T-helper 2 cell treated with Interferon-gamma antibody and Interleukin-4, amounts not matched to agents 5 μg/mL and 100 μg/mL, for 36 hours (primary cell): ENCODE data around the gene TGFB1.
"Not testable (repeated sequence)": the region's sequence is repeated elsewhere in the genome, so short reads cannot be mapped to it uniquely, and the experiment has no call there.

ENCODE experiments used
- DNase-seq: peaks from one replicate; pipeline ENCODE4 v3.0.0; 2021; ENCODE audit warnings: low spot score
- H3K27ac Mint-ChIP-seq: one replicate; pipeline ENCODE4 v1.8.0; 2021; ENCODE audit warnings: mild to moderate bottlenecking, mixed read lengths
- H3K27me3 Mint-ChIP-seq: one replicate; pipeline ENCODE4 v1.8.0; 2021; ENCODE audit warnings: low read depth, mixed read lengths
- H3K36me3 Mint-ChIP-seq: one replicate; pipeline ENCODE4 v1.8.0; 2021; ENCODE audit warnings: low read depth, mixed read lengths
- H3K4me1 Mint-ChIP-seq: one replicate; pipeline ENCODE4 v1.8.0; 2021; ENCODE audit warnings: low read depth, mixed read lengths
- H3K4me3 Mint-ChIP-seq: one replicate; pipeline ENCODE4 v1.8.0; 2022; ENCODE audit warnings: mild to moderate bottlenecking, moderate library complexity, mixed read lengths
- H3K9me3 Mint-ChIP-seq: one replicate; pipeline ENCODE4 v1.8.0; 2021; ENCODE audit warnings: mixed read lengths

TGFB1 gene

GRCh38 chr19:41302624-41303351, 50.9 kb downstream of the TGFB1 start:
- peaks cover 92% of the 10 kb centered on the region for H3K36me3 Mint-ChIP-seq
- H3K9me3 Mint-ChIP-seq, result no peaks in the 10 kb centered on the region
- peak overlapping the region; percentile 84 for H3K4me3 Mint-ChIP-seq
- no peaks in the 10 kb centered on the region for H3K27me3 Mint-ChIP-seq
- DNase-seq, result peak; percentile 76
- H3K4me1 Mint-ChIP-seq, result peaks cover 76% of the 10 kb centered on the region
- peak overlapping the region; percentile 96 for H3K27ac Mint-ChIP-seq

- no peak for DNase-seq
- Mint-ChIP-seq H3K4me1 (peaks cover 77% of the 10 kb centered on the region), H3K27ac (peak overlapping the region; percentile 54), H3K4me3 (no peak overlapping the region), H3K36me3 (peaks cover 91% of the 10 kb centered on the region), H3K27me3 (no peaks in the 10 kb centered on the region), H3K9me3 (no peaks in the 10 kb centered on the region)
Observed at GRCh38 chr19:41300555-41300954, 53.2 kb downstream of the TGFB1 start.

- no peak overlapping the region for H3K4me3 Mint-ChIP-seq
- no peaks in the 10 kb centered on the region for H3K9me3 Mint-ChIP-seq
- H3K36me3 Mint-ChIP-seq, result peaks cover 91% of the 10 kb centered on the region
- DNase-seq, result no peak
- peaks cover 76% of the 10 kb centered on the region for H3K4me1 Mint-ChIP-seq
- no peaks in the 10 kb centered on the region for H3K27me3 Mint-ChIP-seq
- H3K27ac Mint-ChIP-seq, result peak overlapping the region; percentile 76
Observed at GRCh38 chr19:41299755-41300089, 54.0 kb downstream of the TGFB1 start.

DNA sequence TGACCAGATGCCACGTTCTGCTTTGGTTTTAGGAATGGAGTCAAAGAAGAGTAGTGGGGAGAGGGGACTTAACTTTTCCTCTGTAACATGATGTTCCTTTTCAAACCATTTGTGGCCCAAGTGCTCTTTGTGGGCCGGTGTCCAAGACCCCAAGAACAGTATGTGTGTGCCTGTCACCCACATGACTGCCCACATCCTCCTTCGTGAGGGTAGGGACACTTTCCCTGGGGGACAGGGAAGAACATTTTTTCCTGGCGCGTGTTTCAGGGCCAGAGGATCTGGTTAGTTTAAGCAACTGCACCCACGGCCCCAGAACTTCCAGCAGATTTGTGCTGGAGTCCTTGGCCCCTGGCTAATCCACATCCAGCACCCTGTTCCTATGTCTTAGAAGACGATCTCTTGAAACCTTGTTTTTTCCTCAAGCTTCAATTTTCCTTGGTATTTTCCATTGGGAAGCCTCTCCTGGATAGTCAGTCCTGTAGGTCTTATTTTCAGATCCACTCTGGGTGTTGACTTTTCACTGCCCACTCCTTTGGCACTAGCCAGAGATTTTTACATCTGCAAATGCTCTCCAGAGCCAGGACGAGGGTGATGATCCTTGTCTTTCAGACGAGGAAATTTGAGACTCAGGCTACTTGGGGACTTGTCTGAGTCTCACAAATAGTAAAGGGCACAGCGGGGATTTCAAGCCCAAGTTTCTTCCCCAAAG, 54.5 kb downstream of the TGFB1 start:
- no peak overlapping the region for H3K4me3 Mint-ChIP-seq
- H3K36me3 Mint-ChIP-seq, result peaks cover 91% of the 10 kb centered on the region
- H3K27me3 Mint-ChIP-seq, result no peaks in the 10 kb centered on the region
- H3K9me3 Mint-ChIP-seq, result no peaks in the 10 kb centered on the region
- H3K27ac Mint-ChIP-seq, result peak overlapping the region; percentile 76
- DNase-seq, result no peak
- peaks cover 77% of the 10 kb centered on the region for H3K4me1 Mint-ChIP-seq

GRCh38 chr19:41298348-41298964, 55.3 kb downstream of the TGFB1 start:
- Mint-ChIP-seq H3K4me3 (no peak overlapping the region), H3K27ac (peak overlapping the region; percentile 77), H3K27me3 (no peaks in the 10 kb centered on the region), H3K36me3 (peaks cover 91% of the 10 kb centered on the region), H3K9me3 (no peaks in the 10 kb centered on the region), H3K4me1 (peaks cover 73% of the 10 kb centered on the region)
- DNase-seq, result no peak

DNA sequence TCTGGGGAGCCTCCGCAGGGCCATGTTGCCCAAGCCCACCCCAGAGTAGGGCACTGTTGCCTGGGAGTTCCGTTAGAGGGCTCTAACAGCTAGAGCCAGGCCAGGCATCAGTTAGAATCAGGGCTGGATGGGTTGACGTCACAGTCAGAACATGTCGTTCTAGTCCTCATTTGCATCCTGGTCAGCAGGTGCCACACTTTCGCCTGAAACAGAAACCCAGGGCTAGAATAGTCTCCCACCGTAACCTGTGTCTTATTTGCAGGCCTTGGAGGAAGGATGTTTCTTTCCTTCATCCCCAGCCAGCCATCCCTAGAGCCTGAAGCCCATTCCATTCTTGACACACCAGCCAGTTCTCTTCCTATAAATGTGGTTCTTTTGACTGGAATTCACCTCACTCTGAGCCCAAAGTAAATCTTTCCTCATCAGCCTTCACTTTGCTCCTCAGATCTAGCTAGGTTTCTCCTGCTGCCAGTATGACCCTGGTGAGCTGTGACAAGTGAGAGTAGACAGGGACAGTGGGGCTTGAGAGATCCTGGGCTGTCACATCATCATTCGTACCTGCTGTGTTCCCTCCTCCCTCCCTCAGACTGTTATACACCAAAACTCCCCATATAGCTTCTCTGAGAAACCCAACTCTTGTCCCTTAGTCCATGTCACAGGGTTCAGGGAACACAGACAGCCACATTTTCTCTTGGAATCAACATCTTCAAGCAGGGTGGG, 55.9 kb downstream of the TGFB1 start:
- Mint-ChIP-seq H3K4me3 (no peak overlapping the region), H3K9me3 (no peaks in the 10 kb centered on the region), H3K27ac (peak overlapping the region; percentile 86), H3K4me1 (peaks cover 68% of the 10 kb centered on the region), H3K36me3 (peaks cover 88% of the 10 kb centered on the region), H3K27me3 (no peaks in the 10 kb centered on the region)
- DNase-seq, result no peak

DNA sequence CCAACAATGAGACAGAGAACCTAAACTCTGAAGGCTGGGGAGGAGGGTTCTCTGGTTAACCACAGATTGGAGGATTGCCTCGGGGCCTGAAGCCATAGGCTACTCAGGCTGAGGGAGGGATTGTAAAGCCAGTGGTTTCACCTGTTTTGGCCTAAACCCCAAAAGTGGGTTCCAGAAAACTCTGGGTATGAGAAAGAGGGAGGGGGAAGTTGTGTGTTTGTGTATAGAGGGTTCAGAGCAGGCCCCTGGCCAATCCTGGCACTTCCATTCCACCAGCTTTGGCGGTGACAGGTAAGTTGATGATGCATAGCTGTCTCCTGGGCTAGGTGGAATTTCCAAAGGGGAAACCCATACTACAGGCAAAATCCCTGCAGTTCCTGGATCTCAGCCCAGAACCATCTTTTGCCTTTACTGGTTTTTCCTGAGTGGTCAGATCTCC, 57.3 kb downstream of the TGFB1 start:
- H3K9me3 Mint-ChIP-seq, result no peaks in the 10 kb centered on the region
- H3K4me3 Mint-ChIP-seq, result no peak overlapping the region
- no peak for DNase-seq
- peaks cover 87% of the 10 kb centered on the region for H3K36me3 Mint-ChIP-seq
- H3K27ac Mint-ChIP-seq, result peak overlapping the region; percentile 86
- no peaks in the 10 kb centered on the region for H3K27me3 Mint-ChIP-seq
- peaks cover 60% of the 10 kb centered on the region for H3K4me1 Mint-ChIP-seq

GRCh38 chr19:41295499-41295898, 58.2 kb downstream of the TGFB1 start:
- no peak overlapping the region for H3K27ac Mint-ChIP-seq
- DNase-seq, result no peak
- H3K4me1 Mint-ChIP-seq, result peaks cover 52% of the 10 kb centered on the region
- no peak overlapping the region for H3K4me3 Mint-ChIP-seq
- no peaks in the 10 kb centered on the region for H3K9me3 Mint-ChIP-seq
- peaks cover 83% of the 10 kb centered on the region for H3K36me3 Mint-ChIP-seq
- no peaks in the 10 kb centered on the region for H3K27me3 Mint-ChIP-seq

DNA sequence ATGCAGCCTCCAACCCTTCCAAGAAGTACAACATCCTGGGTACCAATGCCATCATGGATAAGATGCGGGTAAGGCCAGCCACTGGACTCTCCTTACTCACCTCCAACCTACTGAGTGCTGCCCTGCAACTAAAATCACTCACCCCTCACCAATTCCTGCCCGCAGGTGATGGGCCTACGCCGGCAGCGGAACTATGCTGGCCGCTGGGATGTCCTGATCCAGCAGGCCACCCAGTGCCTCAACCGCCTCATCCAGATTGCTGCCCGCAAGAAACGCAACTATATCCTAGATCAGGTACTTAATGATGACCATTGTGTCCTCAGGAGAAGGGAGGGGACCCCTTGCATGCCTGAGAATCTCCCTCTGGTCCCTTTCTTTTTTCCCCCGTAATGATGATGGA, 59.3 kb downstream of the TGFB1 start:
- Mint-ChIP-seq H3K4me1 (peaks cover 41% of the 10 kb centered on the region), H3K36me3 (peaks cover 76% of the 10 kb centered on the region), H3K4me3 (no peak overlapping the region), H3K9me3 (no peaks in the 10 kb centered on the region), H3K27ac (no peak overlapping the region), H3K27me3 (no peaks in the 10 kb centered on the region)
- DNase-seq, result no peak

DNA sequence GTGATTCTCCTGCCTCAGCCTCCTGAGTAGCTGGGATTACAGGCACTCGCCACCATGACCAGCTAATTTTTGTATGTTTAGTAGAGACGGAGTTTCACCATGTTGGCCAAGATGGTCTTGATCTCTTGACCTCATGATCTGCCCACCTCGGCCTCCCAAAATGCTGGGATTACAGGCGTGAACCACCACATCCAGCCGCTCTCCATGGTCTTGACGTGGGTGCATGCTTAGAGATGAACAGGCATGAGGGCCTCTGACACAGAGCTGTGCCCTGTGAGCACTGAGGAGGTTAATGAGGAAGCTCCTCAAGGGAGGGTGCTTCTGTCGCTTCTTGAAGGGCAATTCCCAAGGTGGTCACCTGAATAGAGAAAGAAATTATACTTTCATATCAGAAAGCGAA, 63.9 kb downstream of the TGFB1 start:
- peaks cover 59% of the 10 kb centered on the region for H3K36me3 Mint-ChIP-seq
- not testable (repeated sequence) for DNase-seq, H3K27ac Mint-ChIP-seq, H3K4me1 Mint-ChIP-seq, H3K4me3 Mint-ChIP-seq, H3K27me3 Mint-ChIP-seq, H3K9me3 Mint-ChIP-seq

DNA sequence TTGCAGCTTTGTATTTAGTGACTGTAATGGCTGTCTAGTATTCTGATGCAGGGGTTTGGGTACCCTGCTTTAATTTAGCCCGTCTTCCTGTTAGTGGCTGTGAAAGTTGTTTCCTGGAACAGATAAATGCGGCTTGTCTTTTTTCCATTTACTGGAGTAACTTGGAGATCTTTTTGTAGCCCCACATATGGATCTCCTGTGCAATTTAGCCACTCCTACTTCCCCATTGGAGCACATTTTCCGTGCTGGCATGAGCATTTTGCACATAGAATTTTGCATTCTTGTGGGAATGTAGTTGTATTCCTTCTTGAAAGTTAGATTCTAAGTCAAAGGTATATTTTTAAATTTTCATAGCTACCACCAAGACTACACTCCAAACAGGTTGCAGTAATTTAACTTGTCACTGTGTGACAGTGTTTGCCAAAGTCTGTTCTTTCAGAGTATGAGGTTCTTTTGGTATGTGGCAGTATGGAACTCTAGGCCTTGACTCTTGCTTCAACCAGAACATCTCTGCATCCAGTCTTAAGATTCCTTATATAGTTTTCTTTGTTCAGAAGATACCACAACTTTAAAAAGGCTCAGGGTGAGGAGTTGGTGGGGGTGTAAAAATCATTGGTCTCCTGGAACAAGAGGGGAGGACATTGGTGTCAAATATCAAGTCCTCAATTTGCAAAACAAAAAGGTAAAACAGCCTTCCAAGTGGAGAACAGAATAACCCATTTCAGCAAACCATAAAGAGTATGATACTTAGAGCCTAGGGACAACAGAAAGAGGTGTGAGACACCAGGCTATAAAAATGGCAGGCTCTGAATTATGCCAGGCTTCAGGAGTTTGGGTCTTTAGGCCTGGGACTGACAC, 64.8 kb downstream of the TGFB1 start:
- DNase-seq, result no peak
- H3K4me1 Mint-ChIP-seq, result peaks cover 3% of the 10 kb centered on the region
- no peak overlapping the region for H3K4me3 Mint-ChIP-seq
- no peaks in the 10 kb centered on the region for H3K9me3 Mint-ChIP-seq
- no peak overlapping the region for H3K27ac Mint-ChIP-seq
- peaks cover 56% of the 10 kb centered on the region for H3K36me3 Mint-ChIP-seq
- H3K27me3 Mint-ChIP-seq, result no peaks in the 10 kb centered on the region
